GM18907 (cell line): ENCODE results near the gene FTO.

Experiments
- ATAC-seq: cut with Tn5 transposase; IDR thresholded peaks from one replicate; pipeline ENCODE4 v1.9.1; 2021; ENCODE audit warnings: mild to moderate bottlenecking, moderate library complexity; ENCODE audit not compliant: unreplicated experiment

The FTO gene

DNA sequence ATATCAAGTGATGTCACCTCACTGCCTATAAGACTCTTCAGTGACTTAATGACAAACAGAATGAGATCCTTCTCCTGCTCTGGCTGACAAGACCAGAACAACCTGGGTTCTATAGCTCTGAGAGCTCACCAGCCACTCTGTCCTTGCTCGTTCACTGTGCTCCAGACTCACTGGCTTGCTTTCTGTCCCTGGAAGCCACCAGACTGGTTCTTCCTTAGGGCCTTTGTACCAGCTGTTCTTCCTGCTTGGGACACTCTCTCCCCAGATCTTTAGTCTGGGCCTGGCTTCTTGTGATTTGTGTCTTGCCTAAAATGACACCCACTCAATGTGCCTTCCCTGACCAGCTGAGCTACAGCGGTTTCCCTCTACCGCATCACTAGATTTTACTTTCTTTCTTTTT lies 76.1 kb downstream of the FTO start:
- ATAC-seq = no peak

DNA sequence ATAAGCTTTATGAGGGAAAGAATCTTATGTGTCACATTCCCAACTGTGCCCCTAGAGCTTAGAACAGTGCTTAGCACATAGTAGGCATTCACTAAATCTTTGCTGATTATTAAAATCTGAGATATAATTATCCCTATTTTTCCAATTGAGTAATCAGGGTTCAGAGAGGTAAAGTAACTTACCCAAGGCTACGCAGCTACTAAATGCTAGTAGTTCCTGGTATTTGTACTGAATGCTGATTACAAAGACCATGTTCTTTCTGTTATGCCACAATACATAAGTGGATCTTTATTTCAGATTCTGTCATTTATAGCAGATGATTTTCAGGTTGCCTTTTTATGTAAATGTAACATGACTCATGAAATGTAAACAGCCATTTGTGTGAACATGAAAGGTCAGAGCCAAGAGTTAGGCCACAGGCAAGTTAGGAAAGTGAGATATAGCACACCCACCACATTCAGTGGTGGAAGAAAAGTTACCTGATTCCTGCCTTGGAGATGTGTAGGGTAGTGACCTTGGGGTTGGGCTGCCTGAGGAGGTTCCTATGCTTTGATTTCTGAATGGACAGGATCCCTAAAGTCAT lies 77.2 kb downstream of the FTO start:
- no peak for ATAC-seq

- ATAC-seq = no peak
These were observed 78.2 kb downstream of the FTO start for GRCh38 chr16:53782148-53782547.

DNA sequence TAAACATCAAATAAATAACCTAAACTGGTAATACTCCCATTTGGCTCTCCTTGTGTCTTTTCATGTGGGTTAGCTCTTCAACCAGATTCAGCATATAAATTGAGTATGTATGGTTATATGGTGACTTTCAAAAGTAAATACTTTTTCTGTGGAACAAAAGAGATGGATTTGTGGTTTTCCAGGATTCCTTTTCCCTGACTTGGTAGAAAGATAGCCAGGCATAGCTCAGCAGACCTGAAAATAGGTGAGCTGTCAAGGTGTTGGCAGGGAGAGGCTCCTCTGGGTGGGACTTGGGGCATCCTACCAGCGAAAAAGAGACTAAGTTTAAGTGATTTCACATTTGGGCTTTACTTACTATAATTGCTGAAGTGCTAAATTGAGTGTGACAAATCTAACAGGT lies 80.3 kb downstream of the FTO start:
- ATAC-seq = no peak

DNA sequence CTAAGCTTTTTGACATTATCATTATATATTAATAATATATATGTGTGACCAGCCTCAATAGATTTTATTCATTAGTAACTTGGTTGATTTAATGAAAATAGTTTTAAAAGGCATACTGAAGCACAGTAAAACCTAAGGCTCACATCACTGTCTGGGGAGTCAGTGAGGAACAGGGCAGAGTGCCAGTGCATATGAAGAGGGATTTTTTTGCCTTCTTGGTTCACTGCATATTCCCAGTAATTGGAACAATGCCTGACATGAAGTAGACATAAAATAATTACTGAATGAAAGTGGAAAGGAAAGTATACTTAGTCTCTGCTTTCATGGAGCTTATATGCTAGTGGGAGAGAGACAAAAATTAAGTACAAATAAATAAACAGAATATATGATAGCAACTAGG lies 81.1 kb downstream of the FTO start:
- no peak for ATAC-seq

GRCh38 chr16:53785916-53786315 lies 82.0 kb downstream of the FTO start:
- ATAC-seq = no peak

DNA sequence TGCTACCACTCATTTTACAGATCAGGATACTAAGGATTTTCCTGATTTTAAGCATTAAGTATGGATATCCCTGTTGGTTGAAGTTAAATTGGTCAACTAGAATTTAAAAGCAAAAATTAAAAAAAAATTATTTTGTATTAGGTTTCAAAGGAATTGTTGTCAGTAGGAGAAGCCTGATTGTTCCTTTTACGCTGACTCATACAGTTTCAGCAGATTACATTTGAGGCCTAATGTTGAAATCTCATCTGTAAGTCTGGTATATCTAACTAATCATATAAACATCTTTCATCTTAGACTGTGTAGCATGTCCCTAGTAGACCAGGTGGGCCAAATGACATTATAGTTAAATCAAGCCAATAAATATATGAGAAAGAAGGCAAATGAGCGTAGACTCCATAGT lies 83.5 kb downstream of the FTO start:
- no peak for ATAC-seq

- no peak for ATAC-seq
These were observed 85.2 kb downstream of the FTO start for GRCh38 chr16:53789137-53789536.

DNA sequence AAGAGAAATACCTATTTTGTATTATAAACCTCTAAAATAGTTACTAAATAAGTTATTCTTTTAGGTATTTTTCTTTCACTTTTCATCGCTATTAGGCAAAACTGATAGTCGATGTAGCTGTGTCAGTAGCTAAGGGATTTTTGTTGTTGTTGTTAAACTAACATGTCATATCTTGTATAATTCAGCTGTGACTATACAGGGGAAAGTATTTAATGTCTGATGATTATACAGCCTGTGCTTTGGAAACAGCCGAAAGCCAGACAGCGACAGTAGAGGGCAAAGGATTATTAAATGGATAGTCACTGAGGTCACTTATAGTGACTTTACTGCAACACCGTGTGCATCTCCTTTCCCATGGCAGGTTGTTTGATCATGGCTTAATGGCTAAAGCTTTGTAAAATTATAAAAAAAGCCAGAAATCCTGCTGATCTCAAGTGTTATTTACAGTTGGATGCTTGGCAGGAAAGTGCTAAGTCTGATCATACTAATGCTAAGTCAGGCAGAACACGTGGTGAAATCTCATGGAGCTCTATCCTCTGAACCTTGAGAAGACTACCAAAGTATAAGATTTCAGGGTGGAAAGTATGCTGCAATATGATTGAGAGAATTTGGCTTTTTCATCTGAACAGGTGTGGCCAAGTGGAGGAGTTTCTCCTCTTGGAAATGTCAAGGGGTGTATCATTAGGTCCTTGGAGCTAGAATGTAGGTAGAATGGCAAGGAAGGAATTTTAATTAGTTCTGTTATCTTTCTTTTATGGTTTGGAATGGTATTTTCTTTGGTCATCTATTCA lies 88.4 kb downstream of the FTO start:
- no peak for ATAC-seq

DNA sequence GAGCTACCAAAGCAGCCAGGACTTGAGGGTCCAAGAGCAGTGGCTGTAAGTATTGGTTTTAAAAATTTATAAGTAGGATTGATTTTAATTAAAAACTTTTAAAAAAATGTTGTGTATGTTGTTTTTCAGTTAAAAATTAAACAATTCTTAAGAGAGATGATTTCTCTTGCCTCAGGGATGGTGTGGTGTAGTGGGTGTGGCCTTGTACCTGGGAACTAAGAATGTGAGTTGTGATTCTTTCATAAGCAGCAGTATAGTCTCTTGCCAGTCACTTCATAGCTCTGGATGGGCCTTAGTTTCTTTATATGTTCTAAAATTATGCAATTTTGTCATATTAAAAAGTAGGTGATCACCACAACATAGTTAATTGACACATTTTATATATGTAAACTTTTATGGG lies 99.5 kb downstream of the FTO start:
- no peak for ATAC-seq

- no peak for ATAC-seq
These were observed 100.0 kb downstream of the FTO start for GRCh38 chr16:53803998-53804397.

DNA sequence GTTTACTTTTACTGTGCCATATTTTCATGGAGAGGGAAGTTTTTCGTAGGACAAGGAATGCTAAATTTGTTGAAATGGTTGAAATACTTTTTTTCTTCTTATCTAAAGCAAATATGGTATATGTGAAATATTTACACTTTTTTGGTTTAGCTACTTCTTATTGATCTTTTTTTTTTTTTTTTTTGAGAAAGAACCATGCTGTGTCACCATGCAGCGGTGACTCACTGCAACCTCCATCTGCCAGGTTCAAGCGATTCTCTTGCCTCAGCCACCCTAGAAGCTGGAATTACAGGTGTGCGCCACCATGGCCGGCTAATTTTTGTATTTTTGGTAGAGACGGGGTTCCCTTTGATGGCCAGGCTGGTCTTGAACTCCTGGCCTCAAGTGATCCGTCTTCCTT lies 100.5 kb downstream of the FTO start:
- no peak for ATAC-seq

DNA sequence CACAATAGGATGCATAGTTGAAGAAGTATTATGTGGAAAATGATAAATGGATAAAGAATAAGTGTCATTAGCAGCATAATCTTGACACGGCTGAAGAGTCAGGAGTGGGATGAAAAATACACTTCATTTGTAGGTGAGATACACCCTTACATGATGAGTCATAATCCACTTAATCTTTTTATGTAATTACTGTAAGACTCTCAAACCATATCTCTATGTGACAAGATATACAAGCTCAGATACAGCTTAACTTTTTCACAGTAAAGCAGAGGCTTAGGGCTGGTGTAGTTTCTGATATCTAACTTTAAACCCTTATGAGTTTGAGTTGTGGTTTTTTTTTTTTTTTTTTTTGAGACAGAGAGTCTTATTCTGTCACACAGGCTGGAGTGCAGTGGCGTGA lies 101.2 kb downstream of the FTO start:
- ATAC-seq = no peak

GRCh38 chr16:53805752-53806151 lies 101.8 kb downstream of the FTO start:
- ATAC-seq = no peak

GRCh38 chr16:53809088-53809932 lies 105.4 kb downstream of the FTO start:
- ATAC-seq = no peak

DNA sequence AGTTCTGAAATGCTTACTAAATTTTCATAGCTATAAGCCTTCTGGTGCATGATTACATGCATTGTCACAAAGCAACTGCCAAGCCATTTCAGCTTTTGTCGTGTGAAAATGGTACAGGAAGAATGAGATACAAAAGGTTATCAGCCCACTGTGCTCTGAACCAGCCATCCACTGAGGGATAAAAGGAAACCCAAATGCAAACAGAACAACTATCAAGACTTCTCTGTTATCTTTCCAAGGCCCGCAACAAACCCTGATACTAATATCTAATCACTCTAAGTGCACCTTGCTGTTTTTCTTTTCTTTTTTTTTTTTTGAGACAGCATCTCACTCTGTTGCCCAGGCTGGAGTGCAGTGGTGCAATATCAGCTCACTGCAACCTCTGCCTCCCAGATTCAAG lies 109.0 kb downstream of the FTO start:
- ATAC-seq = no peak

- ATAC-seq = no peak
These were observed 110.8 kb downstream of the FTO start for GRCh38 chr16:53814801-53815200.

DNA sequence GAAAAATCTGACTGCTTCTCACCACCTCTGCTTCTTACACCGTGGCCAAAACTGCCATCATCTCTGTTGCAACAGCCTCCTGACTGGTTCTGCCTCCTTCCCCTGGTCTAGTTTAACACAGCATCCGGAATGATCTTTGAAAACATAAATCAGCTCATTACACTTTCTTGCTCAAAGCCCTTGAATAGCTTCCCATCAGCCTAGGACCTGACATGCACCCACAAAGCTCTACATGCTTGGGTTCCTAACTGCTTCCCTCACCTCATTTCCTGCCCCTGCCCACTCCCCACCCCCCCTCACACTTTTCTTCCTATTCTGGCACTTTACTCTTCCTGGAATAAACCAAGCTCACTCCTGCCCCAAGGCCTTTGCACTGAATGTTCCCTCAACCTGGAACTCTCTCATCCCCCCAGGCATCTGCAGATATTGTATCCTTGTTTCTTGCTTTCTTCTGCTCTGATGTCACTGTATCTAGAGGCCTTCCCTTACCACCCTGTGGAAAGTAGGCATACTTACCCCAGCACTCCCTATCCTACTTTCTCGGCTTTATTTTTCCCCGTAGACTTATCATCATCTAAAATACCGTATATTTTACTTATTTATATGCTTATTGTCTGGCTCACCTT lies 112.4 kb downstream of the FTO start:
- ATAC-seq = no peak

DNA sequence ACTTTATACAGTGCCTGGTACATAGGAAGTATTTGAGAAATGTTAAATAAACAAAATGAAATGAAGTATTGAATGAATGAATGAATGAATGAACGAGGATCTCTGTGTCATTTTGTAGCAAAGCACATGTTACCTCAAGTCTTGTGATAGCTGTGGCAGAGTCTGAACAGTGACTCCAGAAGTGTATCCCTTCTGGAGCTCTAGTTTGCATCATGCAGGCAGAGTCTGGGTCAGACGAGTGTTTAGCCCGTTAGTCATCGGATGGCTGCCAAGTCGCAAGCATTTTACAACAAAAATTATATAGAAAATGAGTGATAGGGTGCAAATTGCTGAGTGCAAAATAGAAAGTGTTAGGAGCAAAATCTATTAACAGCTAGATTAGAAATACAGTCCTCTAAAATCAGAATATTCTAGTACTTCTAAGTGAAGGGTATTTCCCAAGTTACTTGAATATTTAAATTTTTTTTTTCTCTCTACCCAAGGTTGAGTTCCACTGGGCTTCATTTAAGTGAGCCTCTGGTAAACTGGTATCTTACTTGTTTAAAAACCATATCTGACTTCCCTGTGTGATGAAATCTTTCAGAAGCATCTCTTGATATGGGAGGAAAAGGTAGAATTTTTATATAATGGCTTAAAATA lies 113.3 kb downstream of the FTO start:
- no peak for ATAC-seq

GRCh38 chr16:53817812-53818550 lies 114.0 kb downstream of the FTO start:
- ATAC-seq = no peak
